ENCODE data around the gene BCL10.

- TF ChIP-seq CTCF (IDR thresholded peaks at IDR 0.05) (no peak), POLR2A (IDR thresholded peaks at IDR 0.05) (no peak)
Measured at GRCh38 chr1:85314726-85315125, 38.3 kb upstream of the BCL10 start.

Data from uterus (tissue), 2 donors.